Inflammatory macrophage treated with lipopolysaccharide for 1 hour (primary cell): Measurements from ENCODE around the gene BZW1.
A peak's percentile ranks its signal among the peaks of the same experiment; 100 is the strongest.

Experiments used
- DNase-seq, 2 donors: peaks; one replicate each; pipeline ENCODE4 v3.0.0-alpha.2; 2020 to 2022

BZW1 gene

DNA sequence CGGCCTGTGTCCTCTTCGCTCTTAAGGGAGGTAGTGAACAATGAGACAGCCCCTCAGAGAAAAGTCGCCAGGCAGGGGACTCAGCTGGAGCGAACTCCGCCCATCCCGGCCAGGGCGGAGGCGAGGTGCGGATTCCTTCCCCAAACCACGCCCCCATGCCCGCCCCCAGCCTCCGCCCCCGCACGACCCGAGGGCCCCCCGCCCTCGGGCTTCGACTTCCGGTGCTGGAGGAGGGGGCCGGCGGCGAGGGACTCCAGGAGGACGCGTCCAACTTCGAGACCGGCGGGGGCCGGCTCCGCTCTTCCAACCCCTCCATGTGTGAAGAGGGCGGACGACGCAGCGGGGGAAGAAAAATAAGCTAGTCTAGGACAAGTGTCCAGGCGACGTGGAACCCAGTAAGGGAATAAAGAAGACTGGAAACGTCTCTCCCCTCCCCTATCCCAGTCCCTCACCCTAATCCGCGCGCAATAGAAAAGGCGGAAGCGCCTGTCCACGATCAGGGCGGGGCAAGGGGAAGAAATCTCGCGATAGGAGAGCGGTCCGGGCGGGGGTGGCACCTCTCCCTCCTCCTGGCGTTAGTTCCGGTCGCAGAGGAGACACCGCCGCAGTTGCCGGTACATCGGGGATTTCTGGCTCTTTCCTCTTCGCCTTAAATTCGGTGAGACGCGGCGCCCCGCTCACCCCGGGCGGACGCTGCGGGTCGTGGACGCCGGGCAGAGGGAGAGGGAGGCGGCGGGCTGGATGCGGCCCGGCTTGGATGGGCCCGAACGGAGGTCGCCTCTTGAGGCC is at the start of gene BZW1:
Gene BZW1, plus strand, starts transcription at position 578 of the 789 bp plus-strand sequence. CDS start 1,308 bp downstream, outside the sequence.
- DNase-seq: peak; percentile 94 to 98

- no peak for DNase-seq
Observed at GRCh38 chr2:200762127-200762526, 49.6 kb upstream of the BZW1 start.

GRCh38 chr2:200763422-200763821 is 48.3 kb upstream of the BZW1 start:
- DNase-seq: no peak

GRCh38 chr2:200765139-200765951 is 46.4 kb upstream of the BZW1 start:
- DNase-seq: no peak

GRCh38 chr2:200765995-200766660 is 45.6 kb upstream of the BZW1 start:
- no peak for DNase-seq

- DNase-seq: no peak
Observed at GRCh38 chr2:200767111-200767885, 44.4 kb upstream of the BZW1 start.

DNA sequence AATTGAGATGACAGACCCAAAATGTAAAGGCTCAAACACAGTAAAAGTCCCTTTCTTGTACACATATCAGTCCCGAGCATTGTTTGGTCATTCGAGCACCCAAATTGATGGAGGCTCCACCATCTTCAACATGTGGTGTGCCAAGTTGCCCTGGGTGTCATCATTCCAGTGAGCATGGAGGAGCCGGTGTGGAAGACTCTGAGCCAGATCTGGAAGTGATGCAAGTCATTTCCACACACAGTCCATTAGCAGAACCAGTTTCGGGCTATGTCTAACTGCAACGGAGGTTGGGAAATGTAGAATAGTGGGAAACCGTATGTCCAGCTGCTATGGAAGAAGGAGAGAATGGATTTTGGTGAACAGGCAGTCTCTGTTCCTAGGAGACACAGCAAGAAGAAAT is 40.9 kb upstream of the BZW1 start:
- DNase-seq: no peak

DNA sequence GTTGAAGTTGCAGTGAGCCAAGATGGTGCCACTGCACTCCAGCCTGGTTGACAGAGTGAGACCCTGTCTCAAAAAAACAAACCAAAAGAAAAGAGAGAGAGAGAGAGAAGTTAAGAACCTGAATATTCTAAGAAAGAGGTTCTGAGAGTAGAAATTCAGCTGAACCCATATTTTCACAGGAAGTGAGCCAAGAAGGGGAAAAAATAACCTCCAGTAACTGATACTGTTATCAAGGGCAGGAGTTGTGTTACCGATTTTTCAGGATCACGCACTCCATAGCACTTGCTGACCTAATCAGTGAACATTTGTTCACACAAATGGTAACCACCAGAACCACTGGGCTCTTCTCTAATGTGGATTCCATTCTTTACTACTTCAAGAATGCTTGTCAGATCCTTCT is 39.1 kb upstream of the BZW1 start:
- no peak for DNase-seq

DNA sequence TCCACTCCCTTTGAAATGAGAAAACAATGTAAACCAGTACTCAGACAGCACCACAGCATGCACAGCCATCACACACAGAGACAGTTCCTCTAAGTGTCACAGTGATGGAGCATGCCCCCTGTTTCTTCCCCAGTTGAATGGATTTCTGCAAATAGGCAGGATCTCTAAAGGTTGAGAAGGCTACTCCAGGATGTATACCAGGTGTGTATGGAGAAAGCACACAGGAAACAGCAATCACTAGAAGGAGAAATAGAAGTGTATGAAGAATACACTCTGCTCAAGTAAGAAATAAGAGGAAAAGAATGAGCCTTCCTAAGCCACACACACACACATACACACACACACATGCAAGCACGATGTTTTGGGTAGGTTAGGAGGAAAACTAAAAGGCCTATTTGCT is 38.6 kb upstream of the BZW1 start:
- DNase-seq: no peak

- DNase-seq: no peak
Observed at GRCh38 chr2:200774920-200775319, 36.8 kb upstream of the BZW1 start.

DNA sequence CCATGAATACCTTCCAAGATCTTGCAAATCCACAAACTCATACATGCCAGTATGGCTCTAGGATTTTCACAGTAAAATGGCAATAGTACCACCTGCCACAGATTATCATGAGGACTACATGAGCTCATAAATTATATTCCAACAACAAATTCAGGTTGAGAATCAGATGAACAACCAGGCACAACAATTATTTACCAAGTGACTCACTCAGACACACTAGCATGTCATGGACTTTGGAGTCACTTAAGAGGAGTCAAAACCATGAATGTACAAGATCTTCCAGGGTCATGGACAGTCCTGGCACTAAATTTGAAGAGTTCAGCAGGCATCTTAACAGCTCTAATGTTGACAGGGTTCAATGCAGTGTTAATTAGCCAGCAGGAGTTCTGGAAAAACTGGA is 34.4 kb upstream of the BZW1 start:
- no peak for DNase-seq

DNA sequence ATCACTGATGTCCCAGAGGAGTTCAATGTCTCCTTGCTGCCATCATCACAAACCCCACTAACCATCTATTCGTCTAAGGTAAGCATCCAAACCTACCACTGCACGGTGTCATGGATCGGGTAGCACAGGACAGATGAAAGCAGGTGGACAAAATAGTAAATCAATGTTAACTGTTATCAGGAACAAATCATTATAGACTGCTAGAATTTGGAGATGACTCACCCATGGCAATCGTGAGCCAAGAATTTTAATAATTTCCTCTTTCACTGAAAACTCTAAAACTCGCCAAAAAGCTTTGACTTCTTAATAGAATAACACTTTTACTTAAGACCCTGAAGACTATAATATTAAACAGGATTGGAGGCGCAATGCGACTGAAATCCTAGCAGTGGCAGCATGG is 33.7 kb upstream of the BZW1 start:
- DNase-seq: no peak

DNA sequence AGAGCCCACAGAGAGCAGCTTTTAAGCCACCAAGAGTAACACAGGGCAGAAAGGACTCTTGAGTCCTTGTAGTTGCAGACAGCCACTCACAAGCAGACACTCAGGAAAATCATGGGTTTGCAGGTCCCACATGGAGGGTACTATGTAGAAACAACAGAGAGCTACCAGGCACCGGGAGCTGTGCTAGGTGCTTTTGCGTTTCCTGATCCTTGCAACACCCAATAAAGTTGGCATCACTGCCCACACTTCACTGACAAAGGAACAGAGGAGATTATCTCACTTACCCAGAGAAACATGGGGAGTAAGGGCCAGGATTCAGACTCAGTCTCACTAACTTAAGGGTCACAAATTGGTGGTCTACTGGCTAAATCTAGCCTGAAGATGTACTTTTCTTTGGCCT is 32.5 kb upstream of the BZW1 start:
- no peak for DNase-seq

GRCh38 chr2:200781616-200782015 is 30.1 kb upstream of the BZW1 start:
- no peak for DNase-seq

DNA sequence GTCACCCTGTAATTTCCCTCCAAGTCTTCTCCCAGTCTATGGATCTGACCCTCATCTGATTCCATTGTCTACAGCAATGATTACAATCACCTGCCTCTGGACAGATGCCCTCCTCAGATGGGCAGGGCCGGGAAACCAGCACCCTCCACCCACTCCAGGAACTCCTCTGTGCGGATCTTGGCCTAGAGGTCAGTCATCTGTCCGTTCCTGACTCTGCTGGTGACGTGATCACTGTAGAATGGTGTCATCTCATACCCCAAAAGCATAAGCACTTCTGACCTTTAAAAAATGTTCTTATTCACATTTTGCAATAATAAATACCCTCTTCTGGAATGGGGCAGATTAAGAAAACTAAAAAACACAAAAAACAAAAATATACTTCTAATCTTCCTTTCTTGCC is 29.5 kb upstream of the BZW1 start:
- DNase-seq: peak; percentile 29 to 40

GRCh38 chr2:200784215-200784614 is 27.5 kb upstream of the BZW1 start:
- DNase-seq: no peak

DNA sequence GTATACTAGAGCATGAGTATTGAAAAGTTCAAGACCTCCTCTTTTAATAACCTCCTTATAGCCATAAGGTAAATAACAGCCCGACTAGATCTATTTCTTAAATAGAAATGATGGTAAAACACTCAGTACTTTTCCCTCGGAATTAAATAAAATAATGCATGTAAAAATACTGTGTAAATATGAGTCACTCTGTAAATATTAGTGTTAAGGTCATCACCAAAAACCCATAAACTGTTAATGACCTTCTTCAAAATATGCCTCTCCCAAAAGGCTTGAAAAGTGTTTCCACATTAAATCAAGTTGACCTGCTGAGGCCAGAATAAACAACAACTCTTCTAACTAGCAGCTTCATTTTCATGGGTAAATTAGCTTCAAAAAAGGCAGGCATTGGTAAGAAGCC is 25.3 kb upstream of the BZW1 start:
- no peak for DNase-seq

- DNase-seq: peak in 1 of 2 donors; percentile 31
Observed at GRCh38 chr2:200786826-200787225, 24.9 kb upstream of the BZW1 start.

- peak in 1 of 2 donors; percentile 17 for DNase-seq
Observed at GRCh38 chr2:200787351-200788120, 24.2 kb upstream of the BZW1 start.

DNA sequence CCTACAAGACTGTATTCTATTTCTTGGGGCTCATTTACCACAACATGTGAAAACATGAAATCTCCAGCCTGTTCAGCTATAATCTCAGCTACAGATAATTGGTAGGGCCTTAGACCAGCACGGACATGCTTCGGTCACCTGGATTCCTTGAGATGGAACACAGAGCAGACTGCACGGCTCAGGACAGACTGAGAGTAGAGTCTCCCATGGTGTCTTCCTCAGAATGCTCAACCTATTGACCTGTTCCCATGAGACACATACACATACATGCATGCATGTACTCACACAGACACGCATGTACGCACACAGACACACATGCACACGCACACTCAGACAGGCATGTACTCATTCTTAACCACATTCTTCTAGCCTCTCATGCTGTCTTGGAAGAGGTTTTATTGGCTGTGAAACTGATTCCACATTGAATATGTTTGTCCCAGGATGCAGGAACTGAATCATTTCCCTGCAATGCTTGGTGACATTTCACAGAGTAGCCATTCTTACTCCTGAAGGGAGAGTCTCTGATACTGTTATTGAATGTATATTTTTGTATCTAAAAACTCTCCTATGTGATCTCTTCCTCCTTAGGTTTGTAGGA is 23.5 kb upstream of the BZW1 start:
- DNase-seq: no peak

- DNase-seq: no peak
Observed at GRCh38 chr2:200790185-200790584, 21.5 kb upstream of the BZW1 start.

DNA sequence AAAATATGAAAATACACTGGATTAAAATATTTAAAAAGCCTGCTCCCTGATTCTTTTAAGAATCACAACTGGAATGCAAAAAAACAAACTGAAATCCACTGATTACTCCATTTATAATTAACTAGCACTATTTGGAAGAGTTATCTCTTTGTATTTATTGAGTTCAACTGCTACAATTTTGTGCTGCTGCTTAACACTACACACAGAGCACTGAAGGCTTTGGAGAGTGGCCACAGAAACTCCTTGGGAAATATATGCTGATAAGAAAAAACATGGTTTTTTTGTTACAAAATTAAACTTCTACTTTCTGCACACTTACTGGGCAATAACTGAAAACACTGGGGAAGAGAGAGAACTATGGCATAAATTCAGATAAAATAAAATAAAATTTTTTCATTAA is 19.8 kb upstream of the BZW1 start:
- DNase-seq: no peak
